AG09309 (cell line): ENCODE data around the gene SOX18.

ENCODE experiments used
- DNase-seq: peaks from one replicate; pipeline ENCODE4 v3.0.0-alpha.2; 2010; ENCODE audit warnings: low read depth
- H3K4me3 ChIP-seq: 2 replicates; pipeline ENCODE4 v1.5.1; 2011; ENCODE audit warnings: mild to moderate bottlenecking, low read depth, low read length, moderate library complexity; ENCODE audit not compliant: control insufficient read depth
- TF ChIP-seq, protein P1 (sequence below): IDR thresholded peaks from 2 replicates; pipeline ENCODE4 v1.5.1; 2011; ENCODE audit warnings: mild to moderate bottlenecking, low read depth, low read length, inconsistent platforms; ENCODE audit not compliant: insufficient read depth, control insufficient read depth; ENCODE audit errors: missing control alignments

The SOX18 gene

DNA sequence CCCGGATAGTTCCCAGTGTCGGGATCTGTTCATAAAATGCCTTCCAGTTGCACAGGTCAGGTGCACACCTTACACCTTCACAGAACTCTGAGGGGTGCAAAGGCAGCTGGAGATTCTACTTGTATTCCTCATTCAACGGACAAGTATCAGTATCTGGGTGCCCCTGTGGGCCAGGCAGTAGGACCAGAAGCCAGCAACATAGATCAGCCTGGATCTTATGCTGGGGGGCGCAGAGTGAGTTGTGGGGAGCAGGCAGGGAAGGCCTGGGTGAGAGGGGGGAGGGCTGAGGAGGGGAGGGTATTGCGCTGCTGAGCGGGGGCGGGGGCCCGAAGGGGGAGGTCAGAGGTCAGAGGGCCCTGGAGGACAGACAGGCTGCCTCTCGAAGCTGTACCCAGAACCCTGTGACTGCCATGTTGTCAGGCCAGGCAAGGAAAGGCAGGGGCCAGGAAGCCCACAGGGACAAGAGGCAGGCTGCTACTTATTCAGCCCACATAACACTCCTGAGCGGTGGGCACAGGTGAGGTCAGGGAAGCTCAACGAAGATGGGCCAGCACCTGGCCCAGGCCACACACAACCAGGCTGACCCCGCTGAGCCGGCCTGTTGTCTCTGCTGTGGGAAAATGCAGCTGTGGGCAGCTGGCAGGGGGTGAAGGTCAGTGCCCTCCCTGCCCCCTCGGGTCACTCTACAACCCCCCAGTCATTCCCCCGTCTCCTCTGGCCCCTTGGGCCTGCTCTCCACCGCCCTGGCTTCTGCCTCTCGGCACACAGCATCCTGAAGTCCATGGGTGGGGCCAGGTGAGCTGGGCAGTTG, 31.6 kb upstream of the SOX18 start:
- DNase-seq: no peak
- TF ChIP-seq, protein P1, sequence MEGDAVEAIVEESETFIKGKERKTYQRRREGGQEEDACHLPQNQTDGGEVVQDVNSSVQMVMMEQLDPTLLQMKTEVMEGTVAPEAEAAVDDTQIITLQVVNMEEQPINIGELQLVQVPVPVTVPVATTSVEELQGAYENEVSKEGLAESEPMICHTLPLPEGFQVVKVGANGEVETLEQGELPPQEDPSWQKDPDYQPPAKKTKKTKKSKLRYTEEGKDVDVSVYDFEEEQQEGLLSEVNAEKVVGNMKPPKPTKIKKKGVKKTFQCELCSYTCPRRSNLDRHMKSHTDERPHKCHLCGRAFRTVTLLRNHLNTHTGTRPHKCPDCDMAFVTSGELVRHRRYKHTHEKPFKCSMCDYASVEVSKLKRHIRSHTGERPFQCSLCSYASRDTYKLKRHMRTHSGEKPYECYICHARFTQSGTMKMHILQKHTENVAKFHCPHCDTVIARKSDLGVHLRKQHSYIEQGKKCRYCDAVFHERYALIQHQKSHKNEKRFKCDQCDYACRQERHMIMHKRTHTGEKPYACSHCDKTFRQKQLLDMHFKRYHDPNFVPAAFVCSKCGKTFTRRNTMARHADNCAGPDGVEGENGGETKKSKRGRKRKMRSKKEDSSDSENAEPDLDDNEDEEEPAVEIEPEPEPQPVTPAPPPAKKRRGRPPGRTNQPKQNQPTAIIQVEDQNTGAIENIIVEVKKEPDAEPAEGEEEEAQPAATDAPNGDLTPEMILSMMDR: no peak
- H3K4me3 ChIP-seq: no peak overlapping the region

- DNase-seq: no peak
Measured at GRCh38 chr20:64080013-64080812, 30.8 kb upstream of the SOX18 start, which contains the start of gene OPRL1. TSS of gene OPRL1 (plus strand) at chr20:64080082. CDS start at chr20:64092721, 12,639 bp downstream.

DNA sequence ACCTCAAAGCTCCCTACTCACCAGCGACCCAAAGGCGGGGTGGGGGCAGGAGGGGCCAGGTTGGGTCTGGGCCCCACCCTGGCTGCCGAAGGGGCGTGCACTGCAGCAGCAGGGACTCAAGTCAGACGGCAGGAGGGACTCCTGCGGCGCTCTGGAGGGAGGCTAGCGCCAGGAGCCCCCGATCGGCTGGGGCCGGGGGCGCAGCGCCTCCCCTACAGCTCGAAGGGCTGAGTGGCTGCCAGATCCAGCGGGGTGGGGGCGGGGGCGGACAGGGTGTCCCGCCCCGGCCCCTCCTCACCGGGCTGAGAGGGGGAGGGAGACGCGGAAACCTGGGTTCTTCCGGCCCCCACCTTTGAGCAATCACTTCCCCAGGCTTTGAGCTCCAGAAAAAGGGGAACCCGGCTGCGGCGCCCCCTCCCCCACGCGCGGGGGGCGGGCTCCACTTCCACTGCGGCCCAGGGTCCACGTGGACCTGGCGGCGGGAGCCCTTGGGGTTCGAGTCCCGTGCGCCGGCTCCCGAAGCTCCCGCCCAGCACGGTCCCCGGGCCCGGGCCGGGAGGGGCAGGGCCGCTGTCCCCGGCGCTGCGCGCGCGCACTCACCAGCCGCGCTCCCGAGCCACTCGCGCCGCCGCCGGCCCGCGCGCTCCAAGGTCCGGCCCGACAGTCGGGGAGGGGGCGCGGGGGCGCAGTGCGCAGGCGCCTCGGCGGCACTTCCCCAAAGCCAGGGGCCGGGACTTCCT, 30.0 kb upstream of the SOX18 start, which contains the start of gene RGS19:
TSS of gene RGS19 (minus strand) at position 246 of the 740 bp plus-strand sequence. CDS start 2,632 bp downstream, outside the sequence.
- DNase-seq: no peak
- TF ChIP-seq, protein P1: no peak

More at GRCh38 chr20:64080013-64080812, 30.8 kb upstream of the SOX18 start, which contains the start of gene OPRL1:
- TF ChIP-seq, protein P1: no peak
- H3K4me3 ChIP-seq: peak within 1 kb of the TSS; percentile 89

GRCh38 chr20:64078934-64079272, 29.5 kb upstream of the SOX18 start:
- TF ChIP-seq, protein P1: no peak
- no peak for DNase-seq
- H3K4me3 ChIP-seq: peak overlapping the region; percentile 89

More for the DNA sequence above, 30.0 kb upstream of the SOX18 start, which contains the start of gene RGS19:
- H3K4me3 ChIP-seq: peak within 1 kb of the TSS; percentile 89

DNA sequence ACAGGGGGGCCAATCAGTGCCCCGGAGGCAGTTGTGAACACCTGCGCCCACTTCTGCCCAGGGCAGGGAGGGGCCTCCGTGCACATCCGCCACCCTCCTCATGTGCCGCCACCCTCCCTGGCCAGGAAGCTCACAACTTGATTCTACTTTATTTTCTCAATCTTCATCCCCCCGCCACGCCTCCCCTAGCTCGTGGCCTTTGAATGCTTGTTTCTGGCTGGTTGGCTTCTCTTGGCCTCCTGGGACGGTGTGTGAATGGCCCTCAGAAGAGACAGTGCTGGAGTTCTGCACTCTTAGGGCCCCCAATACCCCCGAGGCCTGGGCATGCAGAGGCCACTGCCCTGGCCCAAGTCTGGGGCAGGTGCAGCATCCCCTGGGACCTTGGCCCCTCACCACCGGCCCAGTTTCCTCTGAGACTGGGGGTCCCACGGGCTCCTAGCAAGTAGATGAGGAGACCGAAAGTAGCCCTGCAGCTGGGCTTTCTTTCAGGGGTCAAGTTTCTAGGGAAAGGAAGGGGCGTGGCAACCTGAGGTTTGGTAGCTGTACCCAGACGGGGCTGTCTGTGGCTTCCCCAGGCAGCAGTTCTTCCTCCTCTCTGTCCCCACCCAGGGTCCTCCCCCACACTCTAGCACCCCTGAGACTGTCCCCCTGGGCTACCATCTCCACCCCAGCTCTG, 28.6 kb upstream of the SOX18 start:
- H3K4me3 ChIP-seq: peak overlapping the region; percentile 89
- DNase-seq: no peak
- TF ChIP-seq, protein P1: no peak

GRCh38 chr20:64077541-64077875, 28.1 kb upstream of the SOX18 start:
- DNase-seq: no peak
- H3K4me3 ChIP-seq: no peak overlapping the region
- TF ChIP-seq, protein P1: no peak
